ENCODE measurements around the gene COA3.
"Not testable (repeated sequence)": the region's sequence is repeated elsewhere in the genome, so short reads cannot be mapped to it uniquely, and the experiment has no call there.

COA3 gene

DNA sequence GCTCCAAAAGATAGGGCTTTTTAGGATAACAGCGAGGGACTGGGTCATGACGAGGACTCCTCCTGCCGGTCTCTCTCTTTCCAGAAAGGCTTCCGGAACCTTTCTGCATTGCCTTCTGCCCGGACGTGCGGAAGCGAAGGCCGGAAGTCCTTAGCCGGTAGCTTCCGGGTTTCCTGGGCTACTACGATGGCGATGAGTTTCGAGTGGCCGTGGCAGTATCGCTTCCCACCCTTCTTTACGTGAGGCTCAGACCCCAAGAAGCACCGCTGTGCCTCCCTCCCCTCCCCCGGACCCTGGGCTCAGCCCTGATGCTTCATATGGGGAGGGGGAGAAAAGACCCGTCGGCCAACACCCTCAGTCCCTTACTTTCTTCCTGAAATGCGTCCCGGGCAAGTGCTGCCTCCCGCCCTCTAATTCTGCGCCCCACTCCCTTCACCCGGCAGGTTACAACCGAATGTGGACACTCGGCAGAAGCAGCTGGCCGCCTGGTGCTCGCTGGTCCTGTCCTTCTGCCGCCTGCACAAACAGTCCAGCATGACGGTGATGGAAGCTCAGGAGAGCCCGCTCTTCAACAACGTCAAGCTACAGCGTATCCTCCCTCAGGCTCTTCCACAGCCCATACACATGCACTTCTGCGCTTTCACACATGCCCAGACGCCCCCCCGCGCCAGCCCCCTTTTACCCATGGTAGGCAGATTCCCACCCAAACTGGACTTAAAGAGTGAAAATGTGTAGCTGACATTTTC is 25.0 kb downstream of the COA3 start, which contains the start of gene VPS25:
TSS of gene VPS25 (plus strand) at position 160 of the 746 bp plus-strand sequence. CDS start at position 187, 27 bp downstream.
- H3K27ac ChIP-seq: peak within 1 kb of the TSS; percentile 83
- ChIA-PET CTCF (interaction anchor here (0.5 to 1.4 kb wide), 4 partner anchors 10 to 1482 kb away, joined by 3 to 7 read pairs (median 4); no protein-coding TSS in a partner anchor), POLR2A (ENCODE audit: low non-redundant PET) (interaction anchor here (0.6 to 1.4 kb wide), 3 partner anchors 25 to 470 kb away, joined by 3 to 6 read pairs (median 3); partner anchors contain the start of genes BECN1 and COA3)
- peak; percentile 79 for DNase-seq (ENCODE audit: low spot score)
- TF ChIP-seq, protein P1, sequence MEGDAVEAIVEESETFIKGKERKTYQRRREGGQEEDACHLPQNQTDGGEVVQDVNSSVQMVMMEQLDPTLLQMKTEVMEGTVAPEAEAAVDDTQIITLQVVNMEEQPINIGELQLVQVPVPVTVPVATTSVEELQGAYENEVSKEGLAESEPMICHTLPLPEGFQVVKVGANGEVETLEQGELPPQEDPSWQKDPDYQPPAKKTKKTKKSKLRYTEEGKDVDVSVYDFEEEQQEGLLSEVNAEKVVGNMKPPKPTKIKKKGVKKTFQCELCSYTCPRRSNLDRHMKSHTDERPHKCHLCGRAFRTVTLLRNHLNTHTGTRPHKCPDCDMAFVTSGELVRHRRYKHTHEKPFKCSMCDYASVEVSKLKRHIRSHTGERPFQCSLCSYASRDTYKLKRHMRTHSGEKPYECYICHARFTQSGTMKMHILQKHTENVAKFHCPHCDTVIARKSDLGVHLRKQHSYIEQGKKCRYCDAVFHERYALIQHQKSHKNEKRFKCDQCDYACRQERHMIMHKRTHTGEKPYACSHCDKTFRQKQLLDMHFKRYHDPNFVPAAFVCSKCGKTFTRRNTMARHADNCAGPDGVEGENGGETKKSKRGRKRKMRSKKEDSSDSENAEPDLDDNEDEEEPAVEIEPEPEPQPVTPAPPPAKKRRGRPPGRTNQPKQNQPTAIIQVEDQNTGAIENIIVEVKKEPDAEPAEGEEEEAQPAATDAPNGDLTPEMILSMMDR (conservative IDR thresholded peaks at IDR 0.05; ENCODE audit: low read depth): no peak

DNA sequence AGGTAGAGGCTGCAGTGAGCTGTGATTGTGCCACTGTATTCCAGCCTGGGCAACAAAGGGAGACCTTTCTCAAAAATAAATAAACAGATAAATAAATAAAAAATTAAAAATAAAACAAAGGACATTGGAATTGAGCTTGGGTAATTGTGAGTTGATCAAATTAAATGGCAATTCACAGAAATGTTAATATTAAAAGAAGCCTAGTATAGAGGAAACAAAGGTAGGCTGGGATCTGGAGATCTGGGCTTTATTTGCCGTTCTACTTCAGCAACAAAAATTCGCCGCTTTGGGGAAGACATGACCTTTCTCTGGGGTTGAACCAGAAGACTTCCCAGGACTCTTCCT is 25.6 kb downstream of the COA3 start:
- no peak for DNase-seq (ENCODE audit: low spot score)
- peak overlapping the region; percentile 83 for H3K27ac ChIP-seq
- POLR2A ChIA-PET (ENCODE audit: low non-redundant PET): interaction anchor here (1.3 to 1.4 kb wide), 2 partner anchors 25 to 51 kb away, joined by 3 read pairs; partner anchors contain the start of genes BECN1 and COA3
- CTCF ChIA-PET: interaction anchor here (0.5 to 1.4 kb wide), 3 partner anchors 9 to 35 kb away, joined by 4 to 7 read pairs (median 5); no protein-coding TSS in a partner anchor
- TF ChIP-seq, protein P1 (conservative IDR thresholded peaks at IDR 0.05; ENCODE audit: low read depth): no peak

DNA sequence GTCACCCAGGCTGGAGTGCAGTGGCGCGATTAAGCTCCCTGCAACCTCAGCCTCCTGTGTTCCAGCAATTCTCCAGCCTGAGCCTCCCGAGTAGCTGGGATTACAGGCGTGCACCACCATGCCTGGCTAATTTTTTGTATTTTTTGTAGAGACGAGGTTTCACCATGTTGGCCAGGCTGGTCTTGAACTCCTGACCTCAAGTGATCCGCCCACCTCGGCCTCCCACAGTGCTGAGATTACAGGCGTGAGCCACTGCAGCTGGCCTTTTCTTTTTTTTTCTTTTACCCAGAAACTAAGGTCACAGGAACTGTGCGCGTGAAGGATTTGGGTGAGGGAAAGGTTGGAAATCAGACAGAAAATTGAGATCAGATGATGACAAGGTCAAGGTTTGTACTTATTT is 28.5 kb downstream of the COA3 start:
- H3K27ac ChIP-seq; POLR2A ChIA-PET (ENCODE audit: low non-redundant PET); CTCF ChIA-PET; DNase-seq (ENCODE audit: low spot score): not testable (repeated sequence)

DNA sequence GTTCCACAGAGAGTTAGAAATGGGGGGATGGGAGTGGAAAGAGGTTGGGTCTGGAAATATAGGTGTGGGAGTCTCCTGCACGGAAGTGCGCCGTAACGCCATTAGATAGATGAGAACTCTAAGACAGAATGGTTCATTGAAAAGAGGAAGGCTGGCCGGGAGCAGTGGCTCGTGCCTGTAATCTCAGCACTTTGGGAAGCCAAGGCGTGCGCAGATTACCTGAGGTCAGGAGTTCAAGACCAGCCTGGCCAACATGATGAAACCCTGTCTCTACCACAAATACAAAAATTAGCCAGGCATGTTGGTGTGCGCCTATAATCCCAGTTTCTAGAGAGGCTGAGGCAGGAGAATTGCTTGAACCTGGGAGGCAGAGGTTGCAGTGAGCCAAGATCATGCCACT is 30.5 kb downstream of the COA3 start:
- POLR2A ChIA-PET (ENCODE audit: low non-redundant PET); CTCF ChIA-PET; H3K27ac ChIP-seq; DNase-seq (ENCODE audit: low spot score): not testable (repeated sequence)

DNA sequence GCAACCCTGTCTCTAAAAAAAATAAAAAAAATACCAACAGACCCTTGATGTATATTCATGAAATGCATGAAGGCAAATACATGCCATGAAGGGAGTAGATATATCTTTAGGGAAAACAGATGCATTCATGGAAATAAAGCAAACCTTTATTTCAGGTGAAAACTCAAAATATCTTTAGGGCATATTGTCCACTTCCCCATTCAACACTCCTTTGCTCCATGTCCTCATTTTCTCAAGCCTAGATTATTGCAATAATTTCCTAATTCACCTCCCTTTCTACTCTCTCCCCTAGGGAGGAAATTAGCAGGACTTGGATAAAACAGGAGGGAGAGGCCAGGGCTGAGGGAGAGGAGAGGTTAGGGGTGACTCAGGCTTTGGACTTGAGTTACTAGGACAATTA is 31.0 kb downstream of the COA3 start:
- ChIA-PET POLR2A (ENCODE audit: low non-redundant PET) (no interaction called here), CTCF (no interaction called here)

DNA sequence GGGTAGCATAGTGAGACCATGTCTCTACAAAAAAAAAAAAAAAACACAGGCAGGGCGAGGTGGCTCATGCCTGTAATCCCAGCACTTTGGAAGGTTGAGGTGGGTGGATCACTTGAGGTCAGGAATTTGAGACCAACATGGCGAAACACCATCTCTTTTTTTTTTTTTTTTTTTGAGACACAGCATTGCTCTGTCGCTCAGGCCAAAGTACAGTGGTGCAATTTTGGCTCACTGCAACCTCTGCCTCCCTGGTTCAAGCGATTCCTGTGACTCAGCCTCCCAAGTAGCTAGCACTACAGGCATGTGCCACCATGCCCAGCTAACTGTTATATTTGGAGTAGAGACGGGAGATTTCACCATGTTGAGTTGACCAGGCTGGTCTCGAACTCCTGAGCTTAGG is 32.4 kb downstream of the COA3 start:
- TF ChIP-seq, protein P1 (conservative IDR thresholded peaks at IDR 0.05; ENCODE audit: low read depth): no peak
- H3K27ac ChIP-seq: peak overlapping the region; percentile 20
- ChIA-PET CTCF (no interaction called here), POLR2A (ENCODE audit: low non-redundant PET) (interaction anchor here (0.7 kb wide), 1 partner anchor 11 kb away, joined by 8 read pairs; no protein-coding TSS in a partner anchor)
- DNase-seq (ENCODE audit: low spot score): no peak

More for the DNA sequence above, 31.0 kb downstream of the COA3 start:
- H3K27ac ChIP-seq: no peak overlapping the region
- no peak for DNase-seq (ENCODE audit: low spot score)
- TF ChIP-seq, protein P1 (conservative IDR thresholded peaks at IDR 0.05; ENCODE audit: low read depth): no peak

DNA sequence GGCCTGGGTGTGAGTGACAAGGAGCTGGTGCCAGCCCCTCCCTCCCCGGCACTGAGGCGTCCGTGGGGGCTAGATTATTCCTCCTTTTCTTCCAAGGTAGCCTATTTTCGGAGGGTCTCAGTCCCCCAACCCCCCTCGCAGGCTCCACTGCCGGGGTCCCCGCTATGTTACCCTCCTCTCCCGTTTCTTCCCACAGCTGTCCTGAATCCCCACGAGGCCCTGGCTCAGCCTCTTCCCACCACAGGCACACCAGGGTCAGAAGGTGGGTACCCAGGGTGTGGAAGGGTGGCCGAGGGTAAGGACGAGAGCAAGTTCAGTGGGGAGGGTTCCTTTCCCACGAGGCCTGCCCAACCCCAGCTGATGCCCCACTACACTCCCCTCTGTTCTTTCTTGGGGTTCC is 36.9 kb downstream of the COA3 start:
- no peak overlapping the region for H3K27ac ChIP-seq
- ChIA-PET POLR2A (ENCODE audit: low non-redundant PET) (no interaction called here), CTCF (interaction anchor here (0.6 to 1.6 kb wide), 3 partner anchors 15 to 183 kb away, joined by 3 to 5 read pairs (median 4); no protein-coding TSS in a partner anchor)
- TF ChIP-seq, protein P1 (conservative IDR thresholded peaks at IDR 0.05; ENCODE audit: low read depth): no peak
- no peak for DNase-seq (ENCODE audit: low spot score)
